PFSK-1 (cell line): ENCODE results near the gene YAE1.

ENCODE experiments used
- FOXP2 ChIP-seq: optimal IDR thresholded peaks from 2 replicates; pipeline ENCODE3; 2011; ENCODE audit warnings: borderline replicate concordance, control low read depth, inconsistent platforms; ENCODE audit not compliant: insufficient read depth; ENCODE audit errors: extremely low read length, extremely low read depth
- POLR2AphosphoS5 ChIP-seq: IDR thresholded peaks from 2 replicates; pipeline ENCODE4 v1.6.1; 2012; ENCODE audit warnings: low read depth, mild to moderate bottlenecking, control low read depth, low read length, moderate library complexity
- REST ChIP-seq, 2 experiments: IDR thresholded peaks; 2 replicates each; pipeline versions ENCODE4 v1.6.1 to v1.8.0; 2011 to 2012; ENCODE audit warnings: low read depth in 2 of 2, low read length in 2 of 2, control low read depth in 1 of 2, inconsistent platforms in 1 of 2, mild to moderate bottlenecking in 1 of 2, moderate library complexity in 1 of 2; ENCODE audit not compliant: insufficient read depth in 1 of 2
- SIN3A ChIP-seq: IDR thresholded peaks from 2 replicates; pipeline ENCODE4 v1.6.1; 2012; ENCODE audit warnings: mild to moderate bottlenecking, low read length, moderate library complexity, borderline replicate concordance; ENCODE audit not compliant: insufficient read depth
- TAF1 ChIP-seq: IDR thresholded peaks from 2 replicates; pipeline ENCODE4 v1.6.1; 2012; ENCODE audit warnings: low read length, control low read depth, borderline replicate concordance; ENCODE audit not compliant: insufficient read depth

The YAE1 gene

GRCh38 chr7:39577229-39577874 is 11.1 kb downstream of the YAE1 start:
- TF ChIP-seq REST (IDR thresholded peaks at IDR 0.05; ENCODE audit: insufficient read depth in 1 of 2, low read depth in 2 of 2, low read length in 2 of 2) = no peak
- no peak for TF ChIP-seq POLR2AphosphoS5
- TF ChIP-seq TAF1 = no peak
- no peak for TF ChIP-seq FOXP2
- TF ChIP-seq SIN3A = no peak

- no peak for TF ChIP-seq TAF1
- no peak for TF ChIP-seq REST (IDR thresholded peaks at IDR 0.05; ENCODE audit: insufficient read depth in 1 of 2, low read depth in 2 of 2, low read length in 2 of 2)
- TF ChIP-seq FOXP2 = no peak
- TF ChIP-seq POLR2AphosphoS5 = no peak
- no peak for TF ChIP-seq SIN3A
These were observed 14.1 kb downstream of the YAE1 start for GRCh38 chr7:39580149-39580874.

GRCh38 chr7:39582536-39582935 is 16.3 kb downstream of the YAE1 start:
- TF ChIP-seq TAF1 (no peak), REST (IDR thresholded peaks at IDR 0.05; ENCODE audit: insufficient read depth in 1 of 2, low read depth in 2 of 2, low read length in 2 of 2) (no peak), SIN3A (no peak), FOXP2 (no peak), POLR2AphosphoS5 (no peak)

GRCh38 chr7:39583539-39583938 is 17.3 kb downstream of the YAE1 start:
- TF ChIP-seq FOXP2 = no peak
- TF ChIP-seq TAF1 = no peak
- TF ChIP-seq POLR2AphosphoS5 = no peak
- no peak for TF ChIP-seq REST (IDR thresholded peaks at IDR 0.05; ENCODE audit: insufficient read depth in 1 of 2, low read depth in 2 of 2, low read length in 2 of 2)
- TF ChIP-seq SIN3A = no peak

GRCh38 chr7:39587393-39587792 is 21.2 kb downstream of the YAE1 start:
- TF ChIP-seq FOXP2 (no peak), TAF1 (no peak), REST (IDR thresholded peaks at IDR 0.05; ENCODE audit: insufficient read depth in 1 of 2, low read depth in 2 of 2, low read length in 2 of 2) (no peak), SIN3A (no peak), POLR2AphosphoS5 (no peak)
